ENCODE measurements around the gene AIFM2. TPM values are rescaled to one million over a fixed set of nuclear protein-coding genes. Genes with fewer than 3 reads are reported as not detected.

The AIFM2 gene
- total and polyA plus RNA-seq, 11 donors = 12.9 to 31.8 (median 18.1) TPM

GRCh38 chr10:70070834-70071233, 61.8 kb downstream of the AIFM2 start:
- Histone ChIP-seq H3K27me3 (no peaks in the 10 kb centered on the region), H3K36me3 (peaks cover 0 to 5% (median under 1%) of the 10 kb centered on the region in 9 donors), H3K9me3 (no peaks in the 10 kb centered on the region), H3K4me3 (no peak overlapping the region), H3K4me1 (no peaks in the 10 kb centered on the region), H3K27ac (no peak overlapping the region)
- TF ChIP-seq POLR2A (IDR thresholded peaks at IDR 0.05) (no peak), CTCF (IDR thresholded peaks at IDR 0.05) (no peak)
- DNase-seq (no peak), ATAC-seq (no peak)
- 88 to 98% (median 96%) methylated on average over 11 of the region's 11 CpGs for whole genome bisulfite sequencing, 4 donors
- intact Hi-C loops (cut with DNase I) = no loop called here

GRCh38 chr10:70069346-70069745, 63.3 kb downstream of the AIFM2 start:
- no peak for DNase-seq
- H3K4me3 ChIP-seq = no peak overlapping the region
- 78 to 88% (median 87%) methylated on average over 5 of the region's 5 CpGs for WGBS, 4 donors

GRCh38 chr10:70068925-70069324, 63.7 kb downstream of the AIFM2 start:
- ATAC-seq (no peak), DNase-seq (no peak)
- no peaks in the 10 kb centered on the region for H3K4me1 ChIP-seq
- no peak overlapping the region for H3K27ac ChIP-seq
- no peak overlapping the region for H3K4me3 ChIP-seq
- TF ChIP-seq CTCF (IDR thresholded peaks at IDR 0.05) (no peak), POLR2A (IDR thresholded peaks at IDR 0.05) (no peak)
- no peaks in the 10 kb centered on the region for H3K9me3 ChIP-seq
- H3K27me3 ChIP-seq = no peaks in the 10 kb centered on the region
- H3K36me3 ChIP-seq = no peaks in the 10 kb centered on the region
- WGBS, 4 donors = 91 to 96% (median 95%) methylated on average over 10 of the region's 10 CpGs
- intact Hi-C loops (cut with DNase I) = no loop called here

More at GRCh38 chr10:70069346-70069745, 63.3 kb downstream of the AIFM2 start:
- Histone ChIP-seq H3K27ac (no peak overlapping the region), H3K36me3 (no peaks in the 10 kb centered on the region), H3K4me1 (no peaks in the 10 kb centered on the region), H3K9me3 (no peaks in the 10 kb centered on the region), H3K27me3 (no peaks in the 10 kb centered on the region)
- no peak for TF ChIP-seq POLR2A (IDR thresholded peaks at IDR 0.05)
- no peak for TF ChIP-seq CTCF (IDR thresholded peaks at IDR 0.05)
- intact Hi-C loops (cut with DNase I) = no loop called here
- ATAC-seq = no peak

- H3K36me3 ChIP-seq = no peaks in the 10 kb centered on the region
- no peak for DNase-seq
- TF ChIP-seq POLR2A (IDR thresholded peaks at IDR 0.05) (no peak), CTCF (IDR thresholded peaks at IDR 0.05) (no peak)
- no peaks in the 10 kb centered on the region for H3K9me3 ChIP-seq
- WGBS, 4 donors = 88 to 92% (median 90%) methylated on average over 2 of the region's 2 CpGs
- no peaks in the 10 kb centered on the region for H3K4me1 ChIP-seq
- no peak overlapping the region for H3K4me3 ChIP-seq
- intact Hi-C loops (cut with DNase I) = no loop called here
- ATAC-seq = no peak
- no peaks in the 10 kb centered on the region for H3K27me3 ChIP-seq
- H3K27ac ChIP-seq = no peak overlapping the region
Measured at GRCh38 chr10:70067586-70067985, 65.0 kb downstream of the AIFM2 start.

Measured in heart left ventricle (tissue), 16 donors.